Activated gamma-delta T cell treated with anti-CD3 and anti-CD28 coated beads, Interleukin-2, amount 50 U/mL, for 16 hours (primary cell): Measurements from ENCODE around the gene THEM4.

Experiments
- DNase-seq: peaks from one replicate; pipeline ENCODE4 v3.0.0-alpha.2; 2020; ENCODE audit warnings: low read depth

Gene THEM4

DNA sequence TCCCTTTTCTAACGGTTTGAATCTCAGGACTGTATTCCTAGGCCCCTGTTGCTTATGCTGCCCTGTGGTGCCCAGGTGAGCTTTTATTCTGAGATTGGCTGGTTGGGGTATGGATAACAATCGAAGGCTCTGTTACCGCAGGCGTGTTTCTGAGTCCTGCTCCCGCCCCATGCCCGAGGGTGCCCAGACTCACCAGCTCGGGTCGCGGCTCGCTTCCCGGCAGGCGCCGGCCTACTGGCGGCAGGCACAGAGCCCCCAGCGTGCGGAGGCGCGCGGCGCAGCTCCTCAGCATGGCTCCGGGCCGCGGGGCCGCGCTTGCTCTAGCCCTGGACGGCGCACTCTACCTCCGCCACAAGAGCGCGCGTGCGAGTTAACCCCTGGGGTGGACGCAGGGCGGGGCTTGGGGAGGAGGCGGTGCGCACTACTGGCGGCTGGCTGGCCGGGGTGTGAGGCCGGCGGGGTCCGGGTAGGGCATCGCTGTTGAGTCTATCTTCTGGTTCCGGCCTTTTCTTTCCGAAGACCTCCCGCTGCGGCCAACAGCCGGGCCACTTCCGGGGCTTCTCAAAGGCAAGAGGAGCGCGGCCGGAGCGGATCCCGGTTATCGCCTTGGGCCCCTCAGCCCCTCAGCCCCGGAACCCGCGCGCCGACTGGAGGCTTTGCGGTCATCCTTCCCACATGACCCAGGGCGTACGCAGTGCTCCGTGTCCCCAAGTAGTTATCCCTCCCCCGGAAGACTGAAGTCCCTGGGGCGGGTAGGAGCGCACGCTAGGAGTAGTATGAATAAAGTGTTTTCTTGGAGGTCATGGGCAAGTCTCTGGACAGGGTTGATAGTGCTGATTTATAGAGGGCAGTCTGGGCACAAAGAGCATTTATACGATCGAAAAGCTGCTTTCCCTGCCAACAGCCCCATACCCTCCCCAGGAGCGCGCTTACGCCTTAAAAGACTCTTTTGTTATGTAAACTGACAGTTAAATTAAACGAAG is at the start of gene THEM4:
Gene THEM4 (minus strand): TSS at position 345 of the 983 bp plus-strand sequence. CDS start 53 bp downstream, at position 292.
- DNase-seq = peak; percentile 93

DNA sequence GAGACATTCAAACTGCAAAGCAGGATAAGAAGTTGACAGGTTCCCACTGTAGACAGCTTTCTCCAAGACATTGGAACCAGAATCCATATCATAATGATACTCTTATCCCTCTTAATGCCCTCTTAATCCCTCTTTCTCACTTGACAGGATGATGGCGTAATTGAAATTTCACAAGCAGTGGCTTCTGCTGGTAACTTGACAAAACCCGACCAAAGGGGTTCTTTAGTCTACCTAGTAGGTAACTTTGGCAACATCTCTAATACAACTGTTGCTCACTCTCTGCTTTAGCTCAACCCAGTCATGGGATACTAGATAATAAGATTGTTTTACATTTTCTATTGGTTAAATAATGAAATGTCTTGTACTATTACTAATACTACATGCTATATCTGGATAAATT is 49.6 kb upstream of the THEM4 start:
- DNase-seq = no peak

- DNase-seq = no peak
Observed at GRCh38 chr1:151956957-151957497, 47.7 kb upstream of the THEM4 start.

GRCh38 chr1:151953409-151954094 is 44.2 kb upstream of the THEM4 start:
- no peak for DNase-seq

- DNase-seq = no peak
Observed at GRCh38 chr1:151952811-151953210, 43.5 kb upstream of the THEM4 start.

GRCh38 chr1:151949371-151950193 is 40.3 kb upstream of the THEM4 start:
- DNase-seq = no peak

- DNase-seq = no peak
Observed at GRCh38 chr1:151948506-151948905, 39.2 kb upstream of the THEM4 start.

GRCh38 chr1:151947140-151947539 is 37.8 kb upstream of the THEM4 start:
- no peak for DNase-seq

DNA sequence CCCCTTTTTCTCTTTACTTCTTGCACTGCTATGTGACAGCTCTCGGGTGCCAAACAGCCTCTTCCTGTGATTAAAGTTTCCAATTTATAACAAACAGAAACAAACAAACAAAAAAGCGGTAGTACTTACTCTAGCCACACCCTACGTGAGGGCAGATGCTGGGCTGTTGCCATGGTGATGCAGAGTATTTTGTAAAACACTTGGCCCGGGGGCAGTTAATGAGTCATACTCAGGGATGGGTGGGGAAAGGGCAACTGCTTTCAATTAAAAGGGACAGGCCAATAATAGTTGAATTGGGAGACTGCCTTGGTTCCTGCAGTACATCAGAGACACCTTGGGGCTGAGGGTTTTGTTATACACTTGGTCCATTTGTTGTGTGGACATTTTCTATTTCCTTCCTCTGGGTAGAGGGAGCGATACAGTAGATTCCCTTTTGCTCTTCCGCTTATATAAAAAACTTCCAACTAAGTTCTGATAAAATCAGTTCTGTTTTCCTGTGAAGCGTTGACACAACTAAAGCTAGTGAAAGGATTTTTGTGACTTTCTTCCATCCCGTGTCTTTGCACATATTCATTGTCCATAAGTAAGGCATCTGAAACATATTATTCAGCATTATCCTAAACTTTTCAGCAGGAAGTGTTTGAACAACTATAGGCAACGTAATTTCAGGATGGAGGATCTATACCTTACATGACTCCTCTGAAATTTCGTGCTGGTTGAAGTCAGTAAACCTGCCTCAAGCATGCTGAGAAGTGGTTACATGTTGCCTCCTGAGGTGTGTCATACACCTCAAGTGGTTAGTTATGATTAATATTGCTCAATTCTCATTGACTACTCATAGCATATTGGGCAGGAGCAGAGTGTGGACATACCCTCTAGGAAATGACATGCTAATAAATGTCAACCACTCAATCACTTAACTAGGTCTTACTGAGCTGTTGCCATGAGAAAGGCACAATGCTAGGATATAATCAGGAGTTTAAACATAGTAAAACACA is 36.7 kb upstream of the THEM4 start:
- peak; percentile 74 for DNase-seq

DNA sequence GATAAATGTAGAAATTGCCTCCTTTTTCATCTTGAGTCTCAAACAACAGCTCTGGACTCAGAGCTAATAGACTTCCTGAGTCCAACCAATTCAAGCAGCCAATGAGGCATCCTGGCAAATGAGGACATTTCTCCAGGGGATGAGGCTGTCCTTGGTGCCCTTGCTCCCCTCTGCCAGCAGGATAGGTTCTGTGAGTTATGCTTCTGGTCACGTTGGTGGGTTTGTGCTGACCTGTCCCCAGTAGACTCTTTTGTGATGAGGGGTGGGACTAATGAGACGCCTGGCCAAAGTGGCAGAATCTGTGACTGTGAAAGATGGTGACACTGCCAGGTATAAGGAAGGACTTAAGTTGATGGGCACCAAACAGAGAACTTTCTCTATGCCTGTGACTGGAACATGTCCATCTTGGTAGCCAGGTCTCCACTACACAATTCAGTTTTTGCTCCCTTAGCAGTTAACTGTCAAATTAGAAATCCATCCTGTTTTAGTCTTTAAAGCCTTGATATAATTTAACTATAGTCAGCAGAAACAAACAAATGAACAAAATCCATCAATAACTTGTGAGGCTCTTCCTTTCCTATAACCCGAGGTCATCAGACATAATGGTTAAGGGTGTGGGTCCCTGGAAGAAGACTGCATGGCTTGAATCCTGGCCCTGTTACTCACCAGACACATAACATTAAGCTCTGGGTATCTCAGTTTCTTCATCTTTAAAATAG is 35.7 kb upstream of the THEM4 start:
- no peak for DNase-seq

- no peak for DNase-seq
Observed at GRCh38 chr1:151944126-151944856, 35.0 kb upstream of the THEM4 start.

DNA sequence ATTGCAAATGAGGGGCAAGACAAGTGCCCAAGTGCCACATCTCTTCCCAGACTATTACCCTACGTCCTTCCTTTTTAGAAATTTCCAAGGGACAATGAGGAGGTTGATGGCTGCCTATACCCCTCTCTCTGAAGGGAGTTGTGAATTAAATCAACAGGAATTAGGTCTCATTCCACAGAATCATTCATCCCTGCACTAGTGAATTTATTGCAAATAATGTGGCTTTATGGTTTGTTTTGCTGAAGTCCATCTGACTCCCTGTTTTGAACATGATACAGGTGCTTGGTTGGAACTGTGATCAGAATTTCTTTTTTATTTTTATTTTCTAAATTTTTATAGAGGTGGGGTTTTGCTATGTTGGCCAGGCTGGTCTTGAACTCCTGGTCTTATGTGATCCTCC is 34.3 kb upstream of the THEM4 start:
- DNase-seq = no peak

- DNase-seq = no peak
Observed at GRCh38 chr1:151942882-151943281, 33.6 kb upstream of the THEM4 start.

DNA sequence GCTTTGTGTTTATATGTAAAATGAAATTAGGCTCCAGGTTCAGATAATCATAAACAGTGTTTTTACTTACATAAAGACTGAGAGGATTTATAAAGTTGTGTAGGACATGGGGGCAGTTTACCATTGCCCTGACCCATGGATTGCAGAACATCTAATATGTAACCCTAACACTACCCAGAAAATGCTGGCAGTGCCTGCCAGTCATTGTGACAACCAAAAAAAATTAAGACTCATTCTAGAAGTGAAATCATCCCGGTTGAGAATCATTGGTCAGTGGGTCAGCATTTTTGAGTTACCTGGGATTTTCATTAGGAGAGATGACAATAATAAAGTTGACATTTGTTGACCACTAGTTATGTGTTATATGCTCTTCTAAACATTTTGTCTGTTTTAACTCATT is 31.2 kb upstream of the THEM4 start:
- no peak for DNase-seq

DNA sequence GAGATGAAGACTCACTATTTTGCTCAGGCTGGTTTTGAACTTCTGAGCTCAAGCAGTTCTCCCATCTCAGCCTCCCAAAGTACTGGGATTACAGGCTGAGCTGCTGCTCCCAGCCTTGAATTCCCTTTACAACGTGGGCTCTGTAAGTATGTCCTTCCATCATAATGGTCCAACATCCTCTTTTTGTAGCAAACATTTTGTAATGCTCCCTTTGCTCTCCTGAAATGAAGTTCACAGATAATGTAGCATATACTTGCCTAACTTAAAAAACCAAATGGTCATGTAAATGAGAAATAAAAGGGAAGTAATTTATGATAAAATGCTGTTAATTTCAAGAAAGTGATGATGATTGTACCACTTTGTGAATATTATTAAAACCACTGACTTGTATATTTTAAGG is 30.5 kb upstream of the THEM4 start:
- no peak for DNase-seq

DNA sequence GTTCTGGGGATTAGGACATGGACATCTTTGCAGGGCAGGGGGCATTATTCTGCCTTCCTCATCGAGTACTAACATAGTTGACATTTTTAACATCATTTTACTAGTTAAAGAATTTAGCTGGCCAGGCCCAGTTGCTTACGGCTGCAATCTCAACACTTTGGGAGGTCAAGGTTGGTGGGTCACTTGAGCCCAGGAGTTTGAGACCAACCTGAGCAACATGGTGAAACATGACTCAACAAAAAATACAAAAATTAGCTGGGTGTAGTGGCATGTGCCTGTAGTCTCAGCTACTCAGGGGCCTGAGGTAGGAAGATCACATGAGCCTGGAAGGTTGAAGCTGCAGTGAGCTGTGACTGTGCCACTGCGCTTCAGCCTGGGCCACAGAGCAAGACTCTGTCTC is 29.8 kb upstream of the THEM4 start:
- DNase-seq = no peak

DNA sequence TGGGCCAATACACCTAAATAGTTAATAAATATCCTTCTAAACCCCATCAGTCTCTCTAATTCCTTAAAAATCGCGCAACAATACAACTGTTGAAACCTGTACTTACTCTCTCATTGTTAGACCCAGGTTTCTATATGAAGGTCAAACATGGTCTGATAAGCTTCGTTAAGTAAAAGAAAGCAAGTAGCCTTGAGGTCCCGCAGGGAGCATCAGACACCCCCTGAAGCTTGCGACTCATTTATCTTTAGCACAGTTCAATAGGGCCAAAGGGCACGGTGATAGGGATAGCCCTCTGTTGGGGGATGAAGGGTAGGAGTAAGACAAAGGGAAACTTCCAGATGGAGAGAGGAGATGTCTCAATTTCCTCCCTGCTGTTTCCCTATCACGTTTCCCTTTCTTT is 27.3 kb upstream of the THEM4 start:
- DNase-seq = no peak

DNA sequence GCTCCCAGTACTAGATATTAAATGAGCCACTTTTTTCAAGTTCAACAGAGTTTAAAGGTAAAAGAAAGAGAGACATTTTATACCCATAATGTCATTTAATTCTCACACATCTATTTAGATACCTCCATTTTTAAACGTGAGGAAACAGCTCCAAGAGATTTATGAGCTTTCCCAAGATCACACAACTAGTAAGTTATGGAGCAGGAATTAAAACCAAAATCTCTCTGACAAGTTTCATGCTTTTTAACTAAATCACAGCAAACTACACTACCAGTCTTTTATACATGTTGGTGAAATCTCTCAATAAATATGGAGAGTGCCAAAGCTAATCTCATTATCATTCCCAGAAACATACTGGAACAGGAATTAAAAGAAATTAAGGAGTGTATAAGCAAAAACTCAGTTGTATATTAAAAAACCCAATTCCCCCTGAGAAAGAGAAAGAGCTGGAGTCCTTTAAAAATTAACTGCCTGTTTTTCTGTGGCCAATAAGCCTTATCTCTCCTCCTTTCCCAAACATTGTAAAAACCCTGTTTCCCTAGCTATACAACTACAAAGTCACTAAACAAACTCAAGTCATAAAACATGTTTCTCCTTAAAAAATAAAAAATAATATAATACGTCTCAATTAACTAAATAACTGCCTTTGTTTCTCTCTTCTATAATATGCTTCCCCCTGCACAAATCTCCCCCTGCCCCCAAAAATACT is 26.7 kb upstream of the THEM4 start:
- no peak for DNase-seq

DNA sequence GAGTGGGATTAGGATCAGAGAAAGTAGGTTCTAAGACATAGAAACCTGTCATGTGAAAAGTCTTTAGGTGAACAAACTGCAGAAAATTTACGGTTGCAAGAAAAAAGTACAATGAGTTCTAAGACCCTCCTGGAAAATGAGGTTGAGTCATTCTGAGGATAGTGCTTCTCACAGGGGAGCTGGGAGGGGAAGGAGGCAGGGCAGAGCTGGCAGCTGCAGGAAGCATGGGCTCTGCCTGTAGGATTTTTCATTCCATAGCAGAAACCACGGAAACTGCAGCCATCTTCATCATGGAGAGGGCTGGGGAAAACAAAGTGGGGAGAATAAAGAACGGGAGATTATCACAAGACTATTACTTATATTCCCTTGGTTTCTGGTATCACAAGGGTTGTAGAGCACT is 25.8 kb upstream of the THEM4 start:
- DNase-seq = no peak
